ENCODE measurements around the gene FBXO44.

GRCh38 chr1:11613347-11613746 is 41.3 kb upstream of the FBXO44 start:
- TF ChIP-seq POLR2A (IDR thresholded peaks at IDR 0.05; ENCODE audit: low read length) (no peak), GATA1 (IDR thresholded peaks at IDR 0.05; ENCODE audit: low read depth, low read length) (no peak)
